ENCODE data around the gene LRIG1. TPM values are rescaled to one million over a fixed set of nuclear protein-coding genes. Genes with fewer than 3 reads are reported as not detected.

Gene LRIG1
- total and polyA plus RNA-seq, 2 of the 8 experiments (the other 6 are each of a cell fraction or from before 2014, with no cell fraction given) = 78.1 to 88.7 TPM

DNA sequence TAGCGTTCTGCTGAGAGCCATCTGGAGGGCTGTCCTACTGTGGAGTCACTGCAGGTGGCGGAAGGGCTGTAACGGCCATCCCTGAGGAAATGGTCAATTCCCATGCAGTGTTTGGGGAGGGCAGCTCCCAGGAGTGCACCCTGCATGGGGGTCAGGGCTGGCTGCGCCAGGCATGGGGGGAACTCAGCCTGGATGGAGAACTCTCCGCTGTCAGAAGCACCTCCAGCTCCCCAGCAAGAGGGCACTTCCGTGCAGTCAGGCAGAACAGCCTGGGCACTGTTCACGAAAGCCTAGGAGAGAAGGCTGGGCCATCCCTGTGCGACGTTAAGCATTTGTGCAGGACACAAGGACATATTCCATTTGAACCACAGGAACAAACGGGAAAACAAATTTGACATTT is 105.2 kb downstream of the LRIG1 start:
- H3K27me3 ChIP-seq (replicated peaks in 1 of 4; ENCODE audit: control insufficient read depth in 3 of 4, extremely low read depth in 1 of 4, insufficient read depth in 3 of 4, low read length in 3 of 4) = no peaks in the 10 kb centered on the region
- no peak overlapping the region for H3K9ac ChIP-seq (replicated peaks in 1 of 4; ENCODE audit: extremely low read depth in 1 of 4, low read depth in 3 of 4, low read length in 3 of 4)
- H3K79me2 ChIP-seq (ENCODE audit: control insufficient read depth in 1 of 2, insufficient read depth in 2 of 2, low read length in 2 of 2) = peaks cover 0 to 24% of the 10 kb centered on the region in 2 experiments; a peak in 1 of 4 replicates
- H3K4me2 ChIP-seq (ENCODE audit: insufficient read depth in 1 of 2, low read depth in 2 of 2, low read length in 2 of 2) = no peak overlapping the region
- FAIRE-seq (no peak), DNase-seq (ENCODE audit: low read depth in 1 of 2, low spot score in 2 of 2) (no peak)
- no peak overlapping the region for H3K23ac ChIP-seq (ENCODE audit: insufficient read length)
- no peak overlapping the region for H3K14ac ChIP-seq (ENCODE audit: insufficient read length)
- H2BK120ac ChIP-seq (replicated peaks; ENCODE audit: low read depth, low read length) = no peak overlapping the region
- H3K9me3 ChIP-seq (ENCODE audit: insufficient read depth in 2 of 2, low read depth in 1 of 2, low read length in 1 of 2) = no peaks in the 10 kb centered on the region
- H3K4ac ChIP-seq (replicated peaks; ENCODE audit: insufficient read length, low read depth, low read length) = no peak overlapping the region
- H4K20me1 ChIP-seq (replicated peaks in 1 of 2; ENCODE audit: control insufficient read depth in 1 of 2, insufficient read depth in 2 of 2, low read length in 2 of 2) = peaks cover 5 to 18% of the 10 kb centered on the region in 2 experiments
- ChIA-PET CTCF (ENCODE audit: partially characterized antibody) (interaction anchor here (1.4 to 4.9 kb wide), 5 partner anchors 9 to 420 kb away, joined by 3 to 22 read pairs (median 7); no protein-coding TSS in a partner anchor), POLR2A (ENCODE audit: partially characterized antibody) (no interaction called here)
- H3K27ac ChIP-seq (ENCODE audit: low read depth, low read length) = no peak overlapping the region
- H2BK12ac ChIP-seq (ENCODE audit: low read depth, low read length) = no peak overlapping the region
- no peak overlapping the region for H4K8ac ChIP-seq (ENCODE audit: extremely low read depth, insufficient read depth, low read length)
- peaks cover 54 to 99% (median 74%) of the 10 kb centered on the region in 4 experiments for H3K36me3 ChIP-seq (ENCODE audit: control insufficient read depth in 2 of 4, insufficient read depth in 4 of 4, low read length in 3 of 4)
- 88% methylated on average over 9 of the region's 10 CpGs; no CpG with 5 or more reads in 1 of the 2 experiments for whole genome bisulfite sequencing, 2 experiments (ENCODE audit: extremely low coverage in 1 of 2, insufficient coverage in 1 of 2, insufficient read length in 1 of 2, insufficient replicate concordance in 2 of 2, low coverage in 1 of 2, low lambda C conversion rate in 2 of 2, missing lambda C conversion rate in 1 of 2)
- no peak overlapping the region for H4K5ac ChIP-seq (ENCODE audit: insufficient read length, low read depth, low read length)
- no peaks in the 10 kb centered on the region for H3K23me2 ChIP-seq (ENCODE audit: low read depth, low read length)
- H3K4me3 ChIP-seq (ENCODE audit: extremely low read depth in 1 of 4, insufficient read depth in 2 of 4, low read depth in 3 of 4, low read length in 4 of 4) = no peak overlapping the region
- H3K56ac ChIP-seq (replicated peaks; ENCODE audit: insufficient read length, low read depth, low read length) = no peak overlapping the region
- no peak overlapping the region for H2AFZ ChIP-seq (ENCODE audit: low read length)
- H4K91ac ChIP-seq (replicated peaks; ENCODE audit: insufficient read length, low read length) = no peak overlapping the region
- H2BK5ac ChIP-seq (ENCODE audit: low read depth, low read length) = peak overlapping the region; percentile 46; the same call in 1 of the 2 replicates
- no peak overlapping the region for H2AK5ac ChIP-seq (ENCODE audit: low read depth, low read length)
- no peak overlapping the region for H2BK15ac ChIP-seq (ENCODE audit: low read length)
- H3K79me1 ChIP-seq (ENCODE audit: low read depth, low read length) = peaks cover 2% of the 10 kb centered on the region
- H2BK20ac ChIP-seq (ENCODE audit: low read length) = no peak overlapping the region
- H3K4me1 ChIP-seq (replicated peaks in 1 of 4; ENCODE audit: control insufficient read depth in 3 of 4, insufficient read depth in 4 of 4, low read length in 3 of 4) = no peaks in the 10 kb centered on the region; a peak in 1 of 7 replicates
- no peak overlapping the region for H3K18ac ChIP-seq (ENCODE audit: extremely low read depth, low read length)
- no peak for TF ChIP-seq SP4 (IDR thresholded peaks at IDR 0.05; ENCODE audit: low read length)
- no peak for TF ChIP-seq SP1 (IDR thresholded peaks at IDR 0.05; ENCODE audit: low read depth, low read length)
- TF ChIP-seq TCF12 (IDR thresholded peaks at IDR 0.05; ENCODE audit: low read depth, low read length) = no peak
- no peak for TF ChIP-seq SIN3A (conservative IDR thresholded peaks at IDR 0.05 in 1 of 2, IDR thresholded peaks at IDR 0.05 in 1 of 2; ENCODE audit: low read depth in 1 of 2, low read length in 2 of 2)
- no peak for TF ChIP-seq EP300 (IDR thresholded peaks at IDR 0.05; ENCODE audit: borderline replicate concordance in 1 of 2, low read depth in 2 of 2, low read length in 2 of 2)
- TF ChIP-seq CHD1 (IDR thresholded peaks at IDR 0.05; ENCODE audit: low read depth, low read length) = no peak
- no peak for TF ChIP-seq TAF1 (IDR thresholded peaks at IDR 0.05; ENCODE audit: low read depth, low read length)
- no peak for TF ChIP-seq BCL11A (IDR thresholded peaks at IDR 0.05; ENCODE audit: low read depth in 2 of 2, low read length in 2 of 2)
- no peak for TF ChIP-seq FOSL1 (IDR thresholded peaks at IDR 0.05; ENCODE audit: insufficient read depth, low read depth, low read length)
- TF ChIP-seq GTF2F1 (IDR thresholded peaks at IDR 0.05; ENCODE audit: borderline replicate concordance, low read depth, low read length) = no peak
- TF ChIP-seq SP2 (IDR thresholded peaks at IDR 0.05; ENCODE audit: low read length) = no peak
- TF ChIP-seq NRF1 (IDR thresholded peaks at IDR 0.05; ENCODE audit: low read depth, low read length) = no peak
